Transverse colon (tissue), 4 donors: Measurements from ENCODE around the gene LGALS3BP. TPM values are rescaled to one million over a fixed set of nuclear protein-coding genes. Genes with fewer than 3 reads are reported as not detected.

Source experiments
- DNase-seq: peaks from one replicate; pipeline ENCODE4 v3.0.0-alpha.2; 2019
- H3K27ac ChIP-seq, 4 donors: fragments of 200-600 bp; sonication (generic); 2 replicates each; pipeline ENCODE4 v1.5.1; 2016 to 2018; ENCODE audit warnings: inconsistent platforms in 4 of 4
- H3K27me3 ChIP-seq: fragments of 200-600 bp; sonication (generic); 2 replicates; pipeline ENCODE4 v1.5.1; 2017; ENCODE audit warnings: inconsistent platforms
- H3K36me3 ChIP-seq, 4 donors: fragments of 200-600 bp; sonication (generic); 2 replicates each; pipeline ENCODE4 v1.5.1; 2017 to 2019; ENCODE audit warnings: inconsistent platforms in 4 of 4
- H3K4me1 ChIP-seq, 4 donors: fragments of 200-600 bp; sonication (generic); 2 replicates each; pipeline ENCODE4 v1.5.1; 2017 to 2020; ENCODE audit warnings: inconsistent platforms in 4 of 4
- H3K4me3 ChIP-seq, 4 donors: fragments of 200-600 bp; sonication (generic); 1 replicate in 1 of 4; 2 replicates in 3 of 4; pipeline versions ENCODE4 v1.5.1 to v1.6.1; 2017 to 2019; ENCODE audit warnings: inconsistent platforms in 4 of 4
- H3K9me3 ChIP-seq, 2 donors: fragments of 200-600 bp; sonication (generic); 2 replicates each; pipeline ENCODE4 v1.5.1; 2017 to 2019; ENCODE audit warnings: inconsistent platforms in 2 of 2
- EP300 ChIP-seq: sonication (generic); formaldehyde crosslinking; IDR thresholded peaks from one replicate; pipeline ENCODE4 v1.6.1; 2017; ENCODE audit warnings: antibody characterized with exemption, low read depth
- POLR2A ChIP-seq: fragments of 450-650 bp; IDR thresholded peaks from one replicate; pipeline ENCODE4 v1.6.1; 2016; ENCODE audit warnings: antibody characterized with exemption, mild to moderate bottlenecking, moderate library complexity
- POLR2AphosphoS5 ChIP-seq, 3 donors: sonication (generic); formaldehyde crosslinking; IDR thresholded peaks; one replicate each; pipeline ENCODE4 v1.6.1; 2016; ENCODE audit warnings: antibody characterized with exemption in 3 of 3
- WGBS, 2 donors: methylation state at CpG; one replicate each; pipeline ENCODE4 v1.1.5; 2018; ENCODE audit warnings: low coverage in 1 of 2; 5-methylcytosine and 5-hydroxymethylcytosine counted together
- in situ Hi-C, 4 donors: fragments of 200-750 bp; cut with MboI; loops; one replicate each; pipeline versions ENCODE4 v1.15.0 to v1.15.1; 2017; ENCODE audit warnings: low sequenced_read_pairs in 3 of 4, low pct_ligation_motif_present in 1 of 4, low pct_unique_long_range_greater_than_20kb in 1 of 4
- intact Hi-C: fragments of 100-400 bp; cut with DNase I; formaldehyde crosslinking; loops from one replicate; pipeline ENCODE4 v1.15.1; 2023; ENCODE audit warnings: low total_unique reads
- total RNA-seq, 4 donors: library from RNA; depleted of rRNA; stranded (reverse); fragments of >200 nt; gene quantifications; one replicate each; pipeline ENCODE4 v1.1.0, GENCODE V29; 2016
- TF ChIP-seq, protein P1 (sequence below), 5 experiments: fragments of 200-600 bp in 3 of 5; fragments of 450-650 bp in 2 of 5; sonication (generic) in 3 of 5; IDR thresholded peaks; 1 replicate in 2 of 5; 2 replicates in 3 of 5; pipeline ENCODE4 v1.5.1; 2016 to 2017; ENCODE audit warnings: antibody characterized with exemption in 5 of 5, inconsistent platforms in 3 of 5, mild to moderate bottlenecking in 2 of 5, moderate library complexity in 1 of 5

The LGALS3BP gene
- total RNA-seq, 4 donors from 2014 or later: 796 to 1,440 (median 1,077) TPM

DNA sequence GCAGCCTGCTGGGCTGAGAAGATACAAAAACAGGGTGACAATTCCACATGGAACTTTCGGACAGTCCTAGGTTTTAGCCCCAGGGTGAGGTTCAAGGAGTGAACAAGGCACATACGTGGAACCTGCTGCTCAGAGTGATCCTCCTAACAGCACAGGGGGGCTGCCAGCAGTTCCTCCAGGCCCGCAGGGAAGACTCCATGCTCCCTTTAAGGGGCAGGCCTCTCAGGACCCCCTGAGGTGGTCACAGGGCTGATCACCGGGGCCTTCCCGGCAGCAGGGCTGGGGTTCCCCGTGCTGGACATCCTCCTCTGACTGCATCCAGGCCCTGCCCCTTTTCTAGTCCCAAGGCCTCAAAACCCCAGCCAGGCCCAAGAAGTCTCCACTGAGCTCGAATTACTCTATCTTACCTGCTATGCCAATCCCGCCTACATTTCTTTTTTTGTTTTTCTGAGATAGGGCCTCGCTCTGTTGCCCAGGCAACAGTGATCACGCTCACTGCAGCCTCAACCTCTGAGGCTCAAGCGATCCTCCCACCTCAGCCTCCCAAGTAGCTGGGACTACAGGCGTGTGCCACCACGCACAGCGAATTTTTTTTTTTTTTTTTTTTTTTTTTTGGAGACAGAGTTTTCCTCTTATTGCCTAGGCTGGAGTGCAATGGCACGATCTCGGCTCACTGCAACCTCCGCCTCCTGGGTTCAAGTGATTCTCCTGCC lies 19.5 kb upstream of the LGALS3BP start:
- Histone ChIP-seq H3K9me3 (no peaks in the 10 kb centered on the region), H3K4me1 (peaks cover 6 to 90% (median 82%) of the 10 kb centered on the region in 4 donors), H3K36me3 (no peaks in the 10 kb centered on the region), H3K27ac (peak overlapping the region; percentile 81 to 89 (median 84)), H3K27me3 (no peaks in the 10 kb centered on the region), H3K4me3 (peak overlapping the region in 1 of 4 donors; percentile 2)
- no peak for DNase-seq
- TF ChIP-seq, protein P1, sequence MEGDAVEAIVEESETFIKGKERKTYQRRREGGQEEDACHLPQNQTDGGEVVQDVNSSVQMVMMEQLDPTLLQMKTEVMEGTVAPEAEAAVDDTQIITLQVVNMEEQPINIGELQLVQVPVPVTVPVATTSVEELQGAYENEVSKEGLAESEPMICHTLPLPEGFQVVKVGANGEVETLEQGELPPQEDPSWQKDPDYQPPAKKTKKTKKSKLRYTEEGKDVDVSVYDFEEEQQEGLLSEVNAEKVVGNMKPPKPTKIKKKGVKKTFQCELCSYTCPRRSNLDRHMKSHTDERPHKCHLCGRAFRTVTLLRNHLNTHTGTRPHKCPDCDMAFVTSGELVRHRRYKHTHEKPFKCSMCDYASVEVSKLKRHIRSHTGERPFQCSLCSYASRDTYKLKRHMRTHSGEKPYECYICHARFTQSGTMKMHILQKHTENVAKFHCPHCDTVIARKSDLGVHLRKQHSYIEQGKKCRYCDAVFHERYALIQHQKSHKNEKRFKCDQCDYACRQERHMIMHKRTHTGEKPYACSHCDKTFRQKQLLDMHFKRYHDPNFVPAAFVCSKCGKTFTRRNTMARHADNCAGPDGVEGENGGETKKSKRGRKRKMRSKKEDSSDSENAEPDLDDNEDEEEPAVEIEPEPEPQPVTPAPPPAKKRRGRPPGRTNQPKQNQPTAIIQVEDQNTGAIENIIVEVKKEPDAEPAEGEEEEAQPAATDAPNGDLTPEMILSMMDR (IDR thresholded peaks at IDR 0.05): no peak
- no peak for TF ChIP-seq POLR2A
- no peak for TF ChIP-seq EP300
- TF ChIP-seq POLR2AphosphoS5 (IDR thresholded peaks at IDR 0.05): no peak
- in situ Hi-C loops (no loop called here), intact Hi-C loops (no loop called here)
- WGBS, 2 donors: 82 to 95% methylated on average over 7 to 17 of the region's 17 CpGs

DNA sequence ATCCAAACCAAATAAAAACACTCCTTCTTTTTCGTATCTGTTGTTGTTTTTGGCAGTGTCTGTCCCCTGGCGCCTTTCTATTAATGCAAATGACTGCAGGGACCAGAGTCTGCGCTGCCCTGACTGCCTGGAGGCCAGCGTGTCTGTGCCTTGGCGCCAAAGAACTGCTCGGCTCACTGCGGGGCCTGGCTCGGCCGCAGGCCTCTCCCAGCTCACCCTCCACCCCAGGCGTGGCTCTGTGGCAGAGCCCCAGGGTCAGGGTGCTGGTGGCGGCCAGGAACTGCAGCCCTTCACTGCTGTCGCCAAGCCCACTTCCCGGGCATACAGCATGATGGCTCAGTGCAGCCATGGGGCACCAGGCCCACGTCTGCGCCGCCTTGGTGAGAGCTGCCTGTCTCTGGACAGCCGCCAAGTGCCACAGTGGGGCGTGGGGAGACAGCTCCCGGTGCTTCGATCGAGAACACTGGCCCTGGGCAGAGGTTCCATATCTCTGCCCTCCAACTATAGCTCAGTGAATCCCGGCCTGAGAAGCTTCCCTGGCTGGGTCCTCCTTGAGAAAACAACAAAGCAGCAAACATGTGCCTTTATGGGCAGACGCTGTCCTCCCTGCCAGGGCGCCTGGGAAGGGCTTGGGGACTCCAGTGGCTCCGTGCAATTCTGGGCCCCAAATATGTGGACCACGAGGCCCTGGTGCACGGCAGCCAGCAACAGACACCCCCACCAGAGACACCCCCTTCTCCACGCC lies 18.8 kb upstream of the LGALS3BP start:
- peaks cover 0 to 4% (median 0%) of the 10 kb centered on the region in 4 donors for H3K36me3 ChIP-seq
- peak overlapping the region; percentile 81 to 89 (median 84) for H3K27ac ChIP-seq
- DNase-seq: peak; percentile 88
- intact Hi-C loops: no loop called here
- H3K4me3 ChIP-seq: peak overlapping the region in 1 of 4 donors; percentile 2
- peaks cover 6 to 94% (median 81%) of the 10 kb centered on the region in 4 donors for H3K4me1 ChIP-seq
- WGBS, 2 donors: 55 to 69% methylated on average over 2 to 24 of the region's 28 CpGs
- H3K9me3 ChIP-seq: no peaks in the 10 kb centered on the region
- in situ Hi-C loops: no loop called here
- no peaks in the 10 kb centered on the region for H3K27me3 ChIP-seq
- TF ChIP-seq, protein P1 (IDR thresholded peaks at IDR 0.05): peak in 3 of 5 experiments; percentile 17 to 65 (median 51)
- TF ChIP-seq POLR2A: no peak
- TF ChIP-seq EP300: no peak
- peak in 2 of 3 donors; percentile 32 to 33 for TF ChIP-seq POLR2AphosphoS5 (IDR thresholded peaks at IDR 0.05)

DNA sequence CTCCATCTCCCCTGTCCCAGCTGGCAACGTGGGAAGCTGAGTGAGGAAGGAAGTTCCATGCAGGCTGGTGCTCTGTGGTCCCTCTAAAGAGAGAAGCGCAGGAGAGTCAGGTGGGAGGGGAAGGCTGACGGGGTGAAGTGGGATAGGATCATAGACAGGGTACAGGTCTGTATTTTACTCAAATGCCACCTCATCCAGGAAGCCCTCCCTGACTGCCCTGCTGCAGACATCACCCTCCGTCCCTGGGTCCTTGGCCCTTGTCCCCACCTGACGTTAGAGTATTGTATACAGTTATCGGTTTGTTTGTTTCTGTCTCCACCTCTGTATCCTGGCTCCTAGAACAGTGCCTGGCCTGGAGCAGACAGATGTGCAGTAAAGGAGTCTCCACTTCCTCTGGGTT lies 18.2 kb upstream of the LGALS3BP start:
- WGBS, 2 donors: 40 to 57% methylated on average over 4 to 6 of the region's 6 CpGs
- H3K27ac ChIP-seq: peak overlapping the region; percentile 81 to 89 (median 84)
- peaks cover 0 to 10% (median 0%) of the 10 kb centered on the region in 4 donors for H3K36me3 ChIP-seq

DNA sequence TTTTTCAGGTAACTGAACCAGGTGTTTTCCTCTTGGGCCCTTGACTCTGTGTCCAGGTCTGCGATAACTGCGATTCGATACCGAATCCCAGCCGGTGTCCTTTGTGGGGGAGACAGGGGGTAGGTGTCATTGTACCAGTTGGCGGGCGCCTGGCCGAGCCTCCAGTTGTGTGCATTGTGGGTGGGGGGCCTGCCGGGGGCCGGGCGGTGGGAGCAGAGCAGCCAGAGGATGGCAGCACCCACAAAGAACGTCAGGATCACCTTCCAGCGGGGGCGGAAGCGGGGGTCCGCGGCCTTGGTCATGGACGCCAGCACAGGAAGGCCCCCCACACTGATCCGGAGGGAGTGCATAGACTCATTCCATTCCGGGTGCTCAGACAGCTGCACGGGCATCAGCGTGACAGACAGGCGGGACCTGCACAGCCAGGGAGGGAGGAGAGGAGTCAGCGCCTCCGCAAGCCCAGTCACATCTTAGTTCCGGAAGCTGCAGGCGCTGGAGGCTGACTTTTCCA lies 17.6 kb upstream of the LGALS3BP start:
- Histone ChIP-seq H3K4me1 (peaks cover 6 to 90% (median 81%) of the 10 kb centered on the region in 4 donors), H3K4me3 (no peak overlapping the region), H3K27ac (peak overlapping the region; percentile 81 to 89 (median 84)), H3K9me3 (no peaks in the 10 kb centered on the region), H3K27me3 (no peaks in the 10 kb centered on the region), H3K36me3 (peaks cover 0 to 14% (median 2%) of the 10 kb centered on the region in 4 donors)
- intact Hi-C loops (no loop called here), in situ Hi-C loops (no loop called here)
- WGBS, 2 donors: 60 to 91% methylated on average over 2 to 22 of the region's 27 CpGs
- DNase-seq: no peak
- TF ChIP-seq EP300 (no peak), POLR2AphosphoS5 (IDR thresholded peaks at IDR 0.05) (no peak), POLR2A (no peak)
- TF ChIP-seq, protein P1 (IDR thresholded peaks at IDR 0.05): no peak

More for the DNA sequence above, 18.2 kb upstream of the LGALS3BP start:
- H3K9me3 ChIP-seq: no peaks in the 10 kb centered on the region
- in situ Hi-C loops: no loop called here
- DNase-seq: no peak
- intact Hi-C loops: no loop called here
- no peaks in the 10 kb centered on the region for H3K27me3 ChIP-seq
- peaks cover 6 to 94% (median 84%) of the 10 kb centered on the region in 4 donors for H3K4me1 ChIP-seq
- TF ChIP-seq POLR2A (no peak), POLR2AphosphoS5 (IDR thresholded peaks at IDR 0.05) (no peak), EP300 (no peak)
- H3K4me3 ChIP-seq: no peak overlapping the region
